ENCODE results near the gene OPRL1.

- no peak for TF ChIP-seq POLR2A (IDR thresholded peaks at IDR 0.05)
- no peak for TF ChIP-seq CTCF (IDR thresholded peaks at IDR 0.05)
Observed at GRCh38 chr20:64102647-64103354, 22.9 kb downstream of the OPRL1 start.

Data from lower leg skin (tissue), 3 donors.